ENCODE measurements around the gene LAPTM5. TPM values are rescaled to one million over a fixed set of nuclear protein-coding genes. Genes with fewer than 3 reads are reported as not detected.

LAPTM5 gene
- total and polyA plus RNA-seq, 4 donors = 18.0 to 46.2 (median 28.1) TPM

DNA sequence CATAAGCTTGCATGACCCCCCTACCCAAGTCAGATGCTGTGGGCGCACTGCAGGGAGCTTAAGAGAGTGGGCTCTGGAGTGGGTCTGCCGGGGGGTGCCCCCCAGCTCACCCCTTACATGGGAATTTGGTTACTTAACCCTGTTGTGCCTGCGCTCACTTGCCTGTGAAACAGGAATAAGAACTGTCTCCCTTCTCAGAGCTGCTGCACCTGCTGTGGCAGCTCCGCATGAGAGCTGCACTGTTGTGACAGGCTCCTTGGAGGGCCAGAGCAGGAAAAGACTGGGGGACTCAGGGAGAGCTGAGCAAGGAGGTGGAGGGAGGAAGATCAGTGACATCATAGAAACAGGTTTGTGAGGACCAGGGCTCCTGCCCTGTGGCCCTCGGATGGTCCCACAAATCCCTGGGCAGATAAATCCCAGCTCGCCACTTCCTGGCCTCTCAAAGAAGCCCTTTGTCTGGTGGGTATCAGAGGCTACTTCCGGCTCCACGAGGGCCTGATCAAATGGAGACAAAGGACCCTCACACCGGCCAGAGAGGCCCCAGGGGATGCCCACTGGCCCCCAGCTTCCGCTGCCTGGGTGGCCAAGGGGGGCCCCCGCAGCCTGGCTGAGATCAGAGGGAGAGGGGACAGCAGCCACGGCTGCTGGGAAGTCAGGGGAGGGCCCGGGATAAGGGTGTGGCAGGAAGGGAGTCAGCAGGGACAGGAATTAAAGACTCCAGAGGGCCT is 28.9 kb upstream of the LAPTM5 start (continued):
- TF ChIP-seq, protein P1, sequence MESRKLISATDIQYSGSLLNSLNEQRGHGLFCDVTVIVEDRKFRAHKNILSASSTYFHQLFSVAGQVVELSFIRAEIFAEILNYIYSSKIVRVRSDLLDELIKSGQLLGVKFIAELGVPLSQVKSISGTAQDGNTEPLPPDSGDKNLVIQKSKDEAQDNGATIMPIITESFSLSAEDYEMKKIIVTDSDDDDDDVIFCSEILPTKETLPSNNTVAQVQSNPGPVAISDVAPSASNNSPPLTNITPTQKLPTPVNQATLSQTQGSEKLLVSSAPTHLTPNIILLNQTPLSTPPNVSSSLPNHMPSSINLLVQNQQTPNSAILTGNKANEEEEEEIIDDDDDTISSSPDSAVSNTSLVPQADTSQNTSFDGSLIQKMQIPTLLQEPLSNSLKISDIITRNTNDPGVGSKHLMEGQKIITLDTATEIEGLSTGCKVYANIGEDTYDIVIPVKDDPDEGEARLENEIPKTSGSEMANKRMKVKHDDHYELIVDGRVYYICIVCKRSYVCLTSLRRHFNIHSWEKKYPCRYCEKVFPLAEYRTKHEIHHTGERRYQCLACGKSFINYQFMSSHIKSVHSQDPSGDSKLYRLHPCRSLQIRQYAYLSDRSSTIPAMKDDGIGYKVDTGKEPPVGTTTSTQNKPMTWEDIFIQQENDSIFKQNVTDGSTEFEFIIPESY (IDR thresholded peaks at IDR 0.05) = no peak
- TF ChIP-seq JUND (IDR thresholded peaks at IDR 0.05) (no peak), GABPA (IDR thresholded peaks at IDR 0.05 in 1 of 2, conservative IDR thresholded peaks at IDR 0.05 in 1 of 2) (no peak), MAX (IDR thresholded peaks at IDR 0.05) (no peak)

DNA sequence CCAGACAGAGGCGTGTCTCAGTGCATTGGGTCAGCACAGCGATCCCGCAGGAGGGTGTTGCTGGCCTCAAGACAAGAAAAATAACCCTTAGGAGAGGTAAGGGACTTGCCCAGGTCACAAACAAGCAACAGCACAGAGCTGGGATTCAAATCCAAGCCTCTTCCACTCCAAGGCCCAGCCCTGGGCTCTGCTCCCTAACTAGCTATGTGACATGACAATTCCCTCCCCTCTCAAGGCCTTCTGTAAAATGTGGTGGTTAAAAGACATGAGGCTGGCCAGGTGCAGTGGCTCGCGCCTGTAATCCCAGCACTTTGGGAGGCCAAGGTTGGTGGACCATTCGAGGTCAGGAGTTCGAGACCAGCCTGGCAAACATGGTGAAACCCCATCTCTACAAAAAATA is 28.1 kb upstream of the LAPTM5 start:
- H3K4me1 ChIP-seq (ENCODE audit: control insufficient read depth in 4 of 4, insufficient read depth in 4 of 4, low read length in 3 of 4) = peaks cover 5 to 13% (median 9%) of the 10 kb centered on the region in 4 donors
- H3K9me3 ChIP-seq (ENCODE audit: control insufficient read depth in 4 of 4, low read length in 3 of 4) = no peaks in the 10 kb centered on the region
- WGBS = 91% methylated on average over 7 of the region's 7 CpGs

GRCh38 chr1:30785181-30785580 is 27.6 kb upstream of the LAPTM5 start:
- H3K9me3 ChIP-seq (ENCODE audit: control insufficient read depth in 4 of 4, low read length in 3 of 4) = no peaks in the 10 kb centered on the region
- H3K4me1 ChIP-seq (ENCODE audit: control insufficient read depth in 4 of 4, insufficient read depth in 4 of 4, low read length in 3 of 4) = peaks cover 5 to 13% (median 9%) of the 10 kb centered on the region in 4 donors
- no peak overlapping the region for H3K4me3 ChIP-seq (ENCODE audit: low read depth in 1 of 3, low read length in 3 of 3)
- no peak for TF ChIP-seq SP1 (IDR thresholded peaks at IDR 0.05)
- TF ChIP-seq RAD21 (IDR thresholded peaks at IDR 0.05) = no peak
- TF ChIP-seq, protein P1 (IDR thresholded peaks at IDR 0.05) = no peak
- TF ChIP-seq HNF4A (conservative IDR thresholded peaks at IDR 0.05) = no peak
- no peak for TF ChIP-seq GABPA (IDR thresholded peaks at IDR 0.05 in 1 of 2, conservative IDR thresholded peaks at IDR 0.05 in 1 of 2)
- no peak for TF ChIP-seq HNF4G (IDR thresholded peaks at IDR 0.05)
- TF ChIP-seq, protein P2, sequence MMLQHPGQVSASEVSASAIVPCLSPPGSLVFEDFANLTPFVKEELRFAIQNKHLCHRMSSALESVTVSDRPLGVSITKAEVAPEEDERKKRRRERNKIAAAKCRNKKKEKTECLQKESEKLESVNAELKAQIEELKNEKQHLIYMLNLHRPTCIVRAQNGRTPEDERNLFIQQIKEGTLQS (IDR thresholded peaks at IDR 0.05) = no peak
- no peak for TF ChIP-seq RXRA (IDR thresholded peaks at IDR 0.05)
- no peak overlapping the region for H3K9ac ChIP-seq (ENCODE audit: low read depth in 1 of 2, low read length in 2 of 2)
- no peaks in the 10 kb centered on the region for H3K36me3 ChIP-seq (ENCODE audit: control insufficient read depth in 4 of 4, insufficient read depth in 3 of 4, low read depth in 1 of 4, low read length in 3 of 4)
- no peaks in the 10 kb centered on the region for H3K27me3 ChIP-seq (ENCODE audit: control insufficient read depth in 4 of 4, insufficient read depth in 4 of 4, low read length in 3 of 4)
- H3K27ac ChIP-seq (ENCODE audit: low read depth in 1 of 2, low read length in 2 of 2) = no peak overlapping the region
- WGBS = 95% methylated on average over 7 of the region's 7 CpGs
- no peak for DNase-seq (ENCODE audit: low spot score)

More for the DNA sequence above, 28.1 kb upstream of the LAPTM5 start:
- no peaks in the 10 kb centered on the region for H3K27me3 ChIP-seq (ENCODE audit: control insufficient read depth in 4 of 4, insufficient read depth in 4 of 4, low read length in 3 of 4)
- H3K4me3 ChIP-seq (ENCODE audit: low read depth in 1 of 3, low read length in 3 of 3) = no peak overlapping the region
- no peak for TF ChIP-seq RXRA (IDR thresholded peaks at IDR 0.05)
- TF ChIP-seq HNF4A (conservative IDR thresholded peaks at IDR 0.05) = no peak
- no peak for TF ChIP-seq NR2F2 (IDR thresholded peaks at IDR 0.05)
- no peak for TF ChIP-seq TAF1 (conservative IDR thresholded peaks at IDR 0.05)
- TF ChIP-seq JUND (IDR thresholded peaks at IDR 0.05) = no peak
- TF ChIP-seq, protein P2 (IDR thresholded peaks at IDR 0.05) = no peak
- TF ChIP-seq, protein P3, sequence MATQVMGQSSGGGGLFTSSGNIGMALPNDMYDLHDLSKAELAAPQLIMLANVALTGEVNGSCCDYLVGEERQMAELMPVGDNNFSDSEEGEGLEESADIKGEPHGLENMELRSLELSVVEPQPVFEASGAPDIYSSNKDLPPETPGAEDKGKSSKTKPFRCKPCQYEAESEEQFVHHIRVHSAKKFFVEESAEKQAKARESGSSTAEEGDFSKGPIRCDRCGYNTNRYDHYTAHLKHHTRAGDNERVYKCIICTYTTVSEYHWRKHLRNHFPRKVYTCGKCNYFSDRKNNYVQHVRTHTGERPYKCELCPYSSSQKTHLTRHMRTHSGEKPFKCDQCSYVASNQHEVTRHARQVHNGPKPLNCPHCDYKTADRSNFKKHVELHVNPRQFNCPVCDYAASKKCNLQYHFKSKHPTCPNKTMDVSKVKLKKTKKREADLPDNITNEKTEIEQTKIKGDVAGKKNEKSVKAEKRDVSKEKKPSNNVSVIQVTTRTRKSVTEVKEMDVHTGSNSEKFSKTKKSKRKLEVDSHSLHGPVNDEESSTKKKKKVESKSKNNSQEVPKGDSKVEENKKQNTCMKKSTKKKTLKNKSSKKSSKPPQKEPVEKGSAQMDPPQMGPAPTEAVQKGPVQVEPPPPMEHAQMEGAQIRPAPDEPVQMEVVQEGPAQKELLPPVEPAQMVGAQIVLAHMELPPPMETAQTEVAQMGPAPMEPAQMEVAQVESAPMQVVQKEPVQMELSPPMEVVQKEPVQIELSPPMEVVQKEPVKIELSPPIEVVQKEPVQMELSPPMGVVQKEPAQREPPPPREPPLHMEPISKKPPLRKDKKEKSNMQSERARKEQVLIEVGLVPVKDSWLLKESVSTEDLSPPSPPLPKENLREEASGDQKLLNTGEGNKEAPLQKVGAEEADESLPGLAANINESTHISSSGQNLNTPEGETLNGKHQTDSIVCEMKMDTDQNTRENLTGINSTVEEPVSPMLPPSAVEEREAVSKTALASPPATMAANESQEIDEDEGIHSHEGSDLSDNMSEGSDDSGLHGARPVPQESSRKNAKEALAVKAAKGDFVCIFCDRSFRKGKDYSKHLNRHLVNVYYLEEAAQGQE (IDR thresholded peaks at IDR 0.05) = no peak
- no peak for TF ChIP-seq MAX (IDR thresholded peaks at IDR 0.05)
- no peak for TF ChIP-seq SP1 (IDR thresholded peaks at IDR 0.05)
- TF ChIP-seq HNF4G (IDR thresholded peaks at IDR 0.05) = no peak
- H3K36me3 ChIP-seq (ENCODE audit: control insufficient read depth in 4 of 4, insufficient read depth in 3 of 4, low read depth in 1 of 4, low read length in 3 of 4) = no peaks in the 10 kb centered on the region
- H3K27ac ChIP-seq (ENCODE audit: low read depth in 1 of 2, low read length in 2 of 2) = no peak overlapping the region
- DNase-seq (ENCODE audit: low spot score) = no peak
- H3K9ac ChIP-seq (ENCODE audit: low read depth in 1 of 2, low read length in 2 of 2) = no peak overlapping the region
